ENCODE measurements around the gene ADGRF1. TPM values are rescaled to one million over a fixed set of nuclear protein-coding genes. Genes with fewer than 3 reads are reported as not detected.

Gene ADGRF1
- total and polyA plus RNA-seq, 2 donors (not counting 3 experiments of a cell fraction or from before 2014, with no cell fraction given) = not detected

DNA sequence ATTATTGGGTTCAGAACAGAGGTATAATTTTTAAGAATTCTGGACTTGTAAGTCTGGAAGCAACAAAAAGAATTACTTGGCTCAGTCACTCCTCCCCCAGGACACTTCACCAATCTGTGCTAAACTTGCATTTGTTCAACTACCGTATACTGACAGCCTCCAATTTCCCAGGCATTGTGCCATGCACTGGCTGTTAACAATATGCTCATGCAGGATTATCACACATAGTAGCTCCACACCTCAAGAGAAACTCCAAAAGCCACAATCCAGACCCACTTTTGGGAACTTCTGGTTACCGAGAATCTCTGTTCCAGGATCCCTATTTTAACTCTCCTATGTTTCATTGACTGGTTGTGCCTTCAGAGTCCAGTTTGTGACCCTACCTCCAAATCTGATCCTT, 7.7 kb downstream of the ADGRF1 start:
- no peak overlapping the region for H3K4me3 ChIP-seq (replicated peaks in 1 of 3; ENCODE audit: insufficient read depth in 1 of 3, low read depth in 1 of 3, low read length in 3 of 3)
- no peak overlapping the region for H3K27ac ChIP-seq (ENCODE audit: insufficient read depth, low read depth, low read length)
- H3K9me1 ChIP-seq (replicated peaks; ENCODE audit: control insufficient read depth, extremely low read depth, insufficient read depth, low read length) = no peaks in the 10 kb centered on the region
- H3K27me3 ChIP-seq (ENCODE audit: control insufficient read depth in 2 of 2, insufficient read depth in 2 of 2, low read length in 2 of 2) = peaks cover 0 to 2% of the 10 kb centered on the region in 2 experiments
- no peaks in the 10 kb centered on the region for H4K20me1 ChIP-seq (replicated peaks; ENCODE audit: control insufficient read depth, extremely low read depth, insufficient read depth, low read length)
- no peak overlapping the region for H2AFZ ChIP-seq (ENCODE audit: low read depth, low read length)
- BruUV-seq (replicated peaks) = no TSS peak
- ChIA-PET CTCF (interaction anchor here (0.8 to 4.0 kb wide), 10 partner anchors 9 to 186 kb away, joined by 3 to 49 read pairs (median 6); no protein-coding TSS in a partner anchor), POLR2A (interaction anchor here (1.0 to 1.2 kb wide), 2 partner anchors 9 to 13 kb away, joined by 3 to 6 read pairs; no protein-coding TSS in a partner anchor)
- intact Hi-C loops (cut with micrococcal nuclease) = no loop called here
- no peaks in the 10 kb centered on the region for H3K9me3 ChIP-seq (replicated peaks; ENCODE audit: control insufficient read depth, insufficient read depth, low read length)
- DNase-seq (ENCODE audit: low read depth, low spot score) (no peak), FAIRE-seq (peak; percentile 35)
- no peaks in the 10 kb centered on the region for H3K36me3 ChIP-seq (ENCODE audit: control insufficient read depth in 2 of 2, extremely low read depth in 1 of 2, insufficient read depth in 2 of 2, low read length in 2 of 2)
- peaks cover 9% of the 10 kb centered on the region for H3K4me1 ChIP-seq (ENCODE audit: control insufficient read depth, extremely low read depth, insufficient read depth, low read length)
- TF ChIP-seq FOS (IDR thresholded peaks at IDR 0.05; ENCODE audit: borderline replicate concordance, insufficient read depth, low read length) (no peak), POLR2A (IDR thresholded peaks at IDR 0.05; ENCODE audit: low read depth, low read length) (no peak)
- no peak overlapping the region for H3K9ac ChIP-seq (replicated peaks; ENCODE audit: extremely low read depth, insufficient read depth, low read length)
- no peaks in the 10 kb centered on the region for H3K79me2 ChIP-seq (ENCODE audit: control insufficient read depth, insufficient read depth, low read length)
- H3K4me2 ChIP-seq (ENCODE audit: insufficient read depth, low read length) = no peak overlapping the region
- dilution Hi-C loops (cut with MboI; ENCODE audit: extremely low pct_ligation_motif_present, low sequenced_read_pairs) = no loop called here

DNA sequence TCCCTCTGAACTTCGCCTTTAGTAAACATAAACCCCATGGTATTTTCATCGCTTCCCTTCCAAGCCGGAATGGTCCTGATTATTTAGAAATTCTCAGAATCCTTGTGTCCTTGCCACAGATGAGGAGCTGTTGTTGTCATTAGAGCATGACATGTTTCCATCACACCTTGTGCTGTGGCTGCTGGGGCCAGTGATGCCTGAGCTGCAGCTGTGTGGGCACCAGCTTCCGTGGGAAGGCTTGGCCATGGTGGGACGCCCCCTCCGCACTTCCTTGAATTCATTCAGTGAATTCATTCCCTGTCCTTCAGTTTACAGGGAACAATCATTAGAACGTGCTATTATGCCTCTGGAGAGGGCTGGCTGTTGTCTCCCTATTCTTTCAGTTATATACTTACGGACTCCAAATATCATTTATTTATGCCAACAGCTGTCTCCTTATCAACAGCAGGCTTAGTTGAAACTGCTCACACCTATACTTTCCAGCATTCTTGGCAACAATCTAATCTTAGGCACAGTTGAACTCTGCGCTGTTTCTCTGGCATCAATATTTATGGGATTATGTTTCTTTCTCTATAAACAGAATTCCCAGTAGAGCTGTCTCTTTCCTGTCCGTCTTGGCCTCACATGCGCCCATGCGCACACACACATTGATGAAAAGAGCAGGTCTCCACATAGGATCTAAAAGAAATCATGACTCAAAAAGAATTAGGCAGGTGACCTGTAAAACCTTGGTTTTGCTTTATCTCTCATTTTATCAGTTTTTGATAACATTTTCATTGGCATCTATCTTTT, 9.0 kb downstream of the ADGRF1 start:
- BruUV-seq (replicated peaks) = no TSS peak
- no peaks in the 10 kb centered on the region for H4K20me1 ChIP-seq (replicated peaks; ENCODE audit: control insufficient read depth, extremely low read depth, insufficient read depth, low read length)
- H3K4me3 ChIP-seq (replicated peaks in 1 of 3; ENCODE audit: insufficient read depth in 1 of 3, low read depth in 1 of 3, low read length in 3 of 3) = no peak overlapping the region
- FAIRE-seq = no peak
- no peaks in the 10 kb centered on the region for H3K9me1 ChIP-seq (replicated peaks; ENCODE audit: control insufficient read depth, extremely low read depth, insufficient read depth, low read length)
- ChIA-PET POLR2A (no interaction called here), CTCF (interaction anchor here (1.0 to 4.0 kb wide), 2 partner anchors 9 to 12 kb away, joined by 3 to 49 read pairs; no protein-coding TSS in a partner anchor)
- no peak for DNase-seq (ENCODE audit: low read depth, low spot score)
- no peaks in the 10 kb centered on the region for H3K9me3 ChIP-seq (replicated peaks; ENCODE audit: control insufficient read depth, insufficient read depth, low read length)
- H3K4me2 ChIP-seq (ENCODE audit: insufficient read depth, low read length) = no peak overlapping the region
- H3K9ac ChIP-seq (replicated peaks; ENCODE audit: extremely low read depth, insufficient read depth, low read length) = no peak overlapping the region
- H3K36me3 ChIP-seq (ENCODE audit: control insufficient read depth in 2 of 2, extremely low read depth in 1 of 2, insufficient read depth in 2 of 2, low read length in 2 of 2) = no peaks in the 10 kb centered on the region
- H3K79me2 ChIP-seq (ENCODE audit: control insufficient read depth, insufficient read depth, low read length) = no peaks in the 10 kb centered on the region
- H3K4me1 ChIP-seq (ENCODE audit: control insufficient read depth, extremely low read depth, insufficient read depth, low read length) = peaks cover 9% of the 10 kb centered on the region
- H2AFZ ChIP-seq (ENCODE audit: low read depth, low read length) = no peak overlapping the region
- intact Hi-C loops (cut with micrococcal nuclease) (no loop called here), dilution Hi-C loops (cut with MboI; ENCODE audit: extremely low pct_ligation_motif_present, low sequenced_read_pairs) (no loop called here)
- TF ChIP-seq POLR2A (IDR thresholded peaks at IDR 0.05; ENCODE audit: low read depth, low read length) (no peak), POLR2AphosphoS5 (IDR thresholded peaks at IDR 0.05; ENCODE audit: insufficient read depth, low read depth, low read length) (no peak), EZH2 (IDR thresholded peaks at IDR 0.05; ENCODE audit: borderline replicate concordance, low read depth, low read length, severe bottlenecking) (no peak)
- H3K27ac ChIP-seq (ENCODE audit: insufficient read depth, low read depth, low read length) = no peak overlapping the region
- H3K27me3 ChIP-seq (ENCODE audit: control insufficient read depth in 2 of 2, insufficient read depth in 2 of 2, low read length in 2 of 2) = peaks cover 0 to 4% of the 10 kb centered on the region in 2 experiments
